HepG2 (cell line): ENCODE results near the gene KIAA1755. TPM values are rescaled to one million over a fixed set of nuclear protein-coding genes. Genes with fewer than 3 reads are reported as not detected.
A peak's percentile ranks its signal among the peaks of the same experiment; 100 is the strongest.

Source experiments
- CCAR2 ChIP-seq: fragments of 200-400 bp; formaldehyde crosslinking; optimal IDR thresholded peaks from 2 replicates; pipeline ENCODE3; 2018; ENCODE audit warnings: low read depth, mild to moderate bottlenecking, low read length, moderate library complexity
- FIP1L1 ChIP-seq: fragments of 200-400 bp; formaldehyde crosslinking; IDR thresholded peaks from 2 replicates; pipeline ENCODE4 v1.6.1; 2018; ENCODE audit warnings: low read depth, mild to moderate bottlenecking, low read length, moderate library complexity, borderline replicate concordance; ENCODE audit not compliant: insufficient read depth
- FOSL2 ChIP-seq: sonication (generic); formaldehyde crosslinking; IDR thresholded peaks from 2 replicates; pipeline ENCODE4 v1.4.0; 2020; ENCODE audit warnings: missing genetic modification reagents
- KDM5A ChIP-seq: fragments of 200-600 bp; sonication (generic); IDR thresholded peaks from 2 replicates; pipeline ENCODE4 v1.7.0; 2018; ENCODE audit warnings: antibody characterized with exemption, mild to moderate bottlenecking, low read length, borderline replicate concordance
- RFX1 ChIP-seq: fragments of 450-650 bp; IDR thresholded peaks from 2 replicates; pipeline ENCODE4 v1.6.1; 2017
- SMC3 ChIP-seq: IDR thresholded peaks from 2 replicates; pipeline ENCODE4 v1.6.1; 2011; ENCODE audit warnings: low read length, improper control_type of control experiment
- ZNF101 ChIP-seq: sonication (generic); formaldehyde crosslinking; IDR thresholded peaks from 2 replicates; pipeline ENCODE4 v1.4.0; 2020; ENCODE audit warnings: mild to moderate bottlenecking, low read depth, missing genetic modification reagents, borderline replicate concordance
- ZNF20 ChIP-seq: sonication (generic); formaldehyde crosslinking; IDR thresholded peaks from 2 replicates; pipeline ENCODE4 v1.4.0; 2020; ENCODE audit warnings: mild to moderate bottlenecking, moderate library complexity, missing genetic modification reagents
- ZNF333 ChIP-seq: sonication (generic); formaldehyde crosslinking; IDR thresholded peaks from 2 replicates; pipeline ENCODE4 v1.4.0; 2020; ENCODE audit warnings: mild to moderate bottlenecking, missing genetic modification reagents, borderline replicate concordance
- ZNF550 ChIP-seq: sonication (generic); formaldehyde crosslinking; IDR thresholded peaks from 2 replicates; pipeline ENCODE4 v1.4.0; 2020; ENCODE audit warnings: mild to moderate bottlenecking, missing genetic modification reagents, borderline replicate concordance
- ZNF563 ChIP-seq: sonication (generic); formaldehyde crosslinking; IDR thresholded peaks from 2 replicates; pipeline ENCODE4 v1.8.0; 2022; ENCODE audit warnings: mild to moderate bottlenecking, moderate library complexity, missing genetic modification reagents
- ZNF720 ChIP-seq: sonication (generic); formaldehyde crosslinking; IDR thresholded peaks from 2 replicates; pipeline ENCODE4 v1.4.0; 2020; ENCODE audit warnings: missing genetic modification reagents
- ZSCAN30 ChIP-seq: sonication (generic); formaldehyde crosslinking; IDR thresholded peaks from 2 replicates; pipeline ENCODE4 v1.5.0; 2020; ENCODE audit warnings: mild to moderate bottlenecking, missing genetic modification reagents
- polyA plus RNA-seq, 8 experiments: library from polyadenylated mRNA; depleted of rRNA in 3 of 8; stranded (reverse) in 7 of 8; unstranded in 1 of 8; fragments of >200 nt; fragmentation: Illumina TruSeq in 4 of 8; extraction: Trizol in 4 of 8; gene quantifications; 2 replicates each; pipeline versions ENCODE4 v1.2.1 to v1.2.3, GENCODE V29; 2011 to 2016; ENCODE audit warnings: low read depth in 4 of 8, missing spikeins in 1 of 8, mixed read lengths in 1 of 8; ENCODE audit not compliant: insufficient read depth in 1 of 8
- total RNA-seq, 5 experiments: library from RNA; depleted of rRNA; stranded (reverse); fragments of >200 nt; fragmentation: Illumina TruSeq; extraction: Trizol; gene quantifications; 2 replicates each; pipeline ENCODE4 v1.2.3, GENCODE V29; 2016; ENCODE audit warnings: low read depth in 1 of 5
- TF ChIP-seq, protein P1 (sequence below): sonication (generic); formaldehyde crosslinking; IDR thresholded peaks from 2 replicates; pipeline ENCODE4 v1.8.1; 2023; ENCODE audit warnings: mild to moderate bottlenecking, moderate library complexity, missing genetic modification reagents
- TF ChIP-seq, protein P2 (sequence below): sonication (generic); formaldehyde crosslinking; IDR thresholded peaks from 2 replicates; pipeline ENCODE4 v1.5.1; 2020; ENCODE audit warnings: mild to moderate bottlenecking, missing genetic modification reagents, moderate library complexity
- TF ChIP-seq, protein P3 (sequence below): sonication (generic); formaldehyde crosslinking; IDR thresholded peaks from 2 replicates; pipeline ENCODE4 v1.8.0; 2022; ENCODE audit warnings: missing genetic modification reagents, mild to moderate bottlenecking, inconsistent platforms, borderline replicate concordance
- TF ChIP-seq, protein P4 (sequence below): sonication (generic); formaldehyde crosslinking; IDR thresholded peaks from 2 replicates; pipeline ENCODE4 v1.4.0; 2020; ENCODE audit warnings: missing genetic modification reagents
- TF ChIP-seq, protein P5 (sequence below): sonication (generic); formaldehyde crosslinking; IDR thresholded peaks from 2 replicates; pipeline ENCODE4 v1.4.0; 2020; ENCODE audit warnings: missing genetic modification reagents, borderline replicate concordance

Gene KIAA1755
- total and polyA plus RNA-seq, 2 of the 13 experiments (the other 11 are each of a cell fraction or from before 2014, with no cell fraction given), result 0.04 TPM; not detected in 1

DNA sequence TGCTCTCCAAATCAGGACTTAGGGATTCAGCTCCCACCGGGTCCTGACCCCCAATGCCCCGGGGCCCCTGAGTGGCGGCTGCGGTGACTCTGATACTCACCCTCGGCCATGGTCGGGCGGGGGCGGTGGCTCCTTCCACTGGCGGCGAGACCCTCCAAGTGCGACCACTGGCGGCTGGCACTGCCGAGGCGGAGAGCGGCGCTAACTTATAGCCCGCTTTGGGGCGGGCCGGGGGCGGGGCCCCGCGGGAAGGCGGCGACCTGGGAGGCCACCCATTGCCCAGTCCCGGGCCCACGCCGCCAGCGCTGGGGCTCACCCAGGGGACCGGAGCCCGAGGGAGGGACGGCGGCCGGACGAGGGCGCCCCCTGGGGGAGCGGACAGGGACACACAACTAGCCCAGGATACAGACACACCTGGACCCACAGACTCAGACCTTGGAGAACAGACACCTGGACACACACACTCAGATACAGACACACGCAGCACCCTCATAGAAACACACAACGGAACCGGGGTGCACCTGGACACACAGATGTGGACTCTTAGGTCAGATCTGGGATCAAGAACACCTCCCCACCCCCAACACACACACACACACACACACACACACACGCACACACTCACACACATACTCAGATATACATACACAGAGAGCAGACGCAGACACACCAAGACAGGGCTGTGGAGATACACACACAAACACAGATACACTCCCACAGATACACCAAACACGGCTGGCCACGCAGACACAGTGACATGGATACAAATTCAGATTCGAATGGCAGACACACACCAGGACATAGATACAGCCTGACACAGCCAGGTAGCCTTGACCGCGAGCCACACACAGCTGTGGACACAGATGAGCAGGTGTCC is 95.2 kb downstream of the KIAA1755 start, which contains the start of gene TGM2 (continued):
- TF ChIP-seq, protein P1, sequence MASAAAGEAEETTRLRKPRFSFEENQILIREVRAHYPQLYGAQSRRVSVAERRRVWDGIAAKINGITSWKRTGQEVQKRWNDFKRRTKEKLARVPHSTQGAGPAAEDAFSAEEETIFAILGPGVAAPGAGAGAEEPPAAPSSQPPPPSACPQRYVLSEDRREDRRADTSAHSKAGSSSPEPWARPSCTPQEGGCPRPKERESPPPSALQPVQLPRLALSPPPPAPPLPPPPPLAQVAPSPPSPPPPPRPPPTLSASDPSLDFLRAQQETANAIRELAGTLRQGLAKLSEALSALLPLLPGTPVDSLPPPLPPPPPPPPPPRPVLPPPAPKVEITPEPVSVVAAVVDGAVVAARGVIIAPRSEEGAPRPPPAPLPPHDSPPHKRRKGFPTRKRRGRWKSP (CRISPR knock-in tag), result peak; percentile 97
- TF ChIP-seq, protein P2, sequence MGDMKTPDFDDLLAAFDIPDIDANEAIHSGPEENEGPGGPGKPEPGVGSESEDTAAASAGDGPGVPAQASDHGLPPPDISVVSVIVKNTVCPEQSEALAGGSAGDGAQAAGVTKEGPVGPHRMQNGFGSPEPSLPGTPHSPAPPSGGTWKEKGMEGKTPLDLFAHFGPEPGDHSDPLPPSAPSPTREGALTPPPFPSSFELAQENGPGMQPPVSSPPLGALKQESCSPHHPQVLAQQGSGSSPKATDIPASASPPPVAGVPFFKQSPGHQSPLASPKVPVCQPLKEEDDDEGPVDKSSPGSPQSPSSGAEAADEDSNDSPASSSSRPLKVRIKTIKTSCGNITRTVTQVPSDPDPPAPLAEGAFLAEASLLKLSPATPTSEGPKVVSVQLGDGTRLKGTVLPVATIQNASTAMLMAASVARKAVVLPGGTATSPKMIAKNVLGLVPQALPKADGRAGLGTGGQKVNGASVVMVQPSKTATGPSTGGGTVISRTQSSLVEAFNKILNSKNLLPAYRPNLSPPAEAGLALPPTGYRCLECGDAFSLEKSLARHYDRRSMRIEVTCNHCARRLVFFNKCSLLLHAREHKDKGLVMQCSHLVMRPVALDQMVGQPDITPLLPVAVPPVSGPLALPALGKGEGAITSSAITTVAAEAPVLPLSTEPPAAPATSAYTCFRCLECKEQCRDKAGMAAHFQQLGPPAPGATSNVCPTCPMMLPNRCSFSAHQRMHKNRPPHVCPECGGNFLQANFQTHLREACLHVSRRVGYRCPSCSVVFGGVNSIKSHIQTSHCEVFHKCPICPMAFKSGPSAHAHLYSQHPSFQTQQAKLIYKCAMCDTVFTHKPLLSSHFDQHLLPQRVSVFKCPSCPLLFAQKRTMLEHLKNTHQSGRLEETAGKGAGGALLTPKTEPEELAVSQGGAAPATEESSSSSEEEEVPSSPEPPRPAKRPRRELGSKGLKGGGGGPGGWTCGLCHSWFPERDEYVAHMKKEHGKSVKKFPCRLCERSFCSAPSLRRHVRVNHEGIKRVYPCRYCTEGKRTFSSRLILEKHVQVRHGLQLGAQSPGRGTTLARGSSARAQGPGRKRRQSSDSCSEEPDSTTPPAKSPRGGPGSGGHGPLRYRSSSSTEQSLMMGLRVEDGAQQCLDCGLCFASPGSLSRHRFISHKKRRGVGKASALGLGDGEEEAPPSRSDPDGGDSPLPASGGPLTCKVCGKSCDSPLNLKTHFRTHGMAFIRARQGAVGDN (CRISPR knock-in tag), result peak; percentile 92
- TF ChIP-seq KDM5A, result no peak
- peak; percentile 61 for TF ChIP-seq FOSL2 (CRISPR knock-in tag)
- TF ChIP-seq ZNF101, result peak; percentile 79; the same call in 1 of the 2 replicates
- no peak for TF ChIP-seq ZNF20 (CRISPR knock-in tag)
- TF ChIP-seq ZNF563 (CRISPR knock-in tag), result peak; percentile 91
- TF ChIP-seq, protein P3, sequence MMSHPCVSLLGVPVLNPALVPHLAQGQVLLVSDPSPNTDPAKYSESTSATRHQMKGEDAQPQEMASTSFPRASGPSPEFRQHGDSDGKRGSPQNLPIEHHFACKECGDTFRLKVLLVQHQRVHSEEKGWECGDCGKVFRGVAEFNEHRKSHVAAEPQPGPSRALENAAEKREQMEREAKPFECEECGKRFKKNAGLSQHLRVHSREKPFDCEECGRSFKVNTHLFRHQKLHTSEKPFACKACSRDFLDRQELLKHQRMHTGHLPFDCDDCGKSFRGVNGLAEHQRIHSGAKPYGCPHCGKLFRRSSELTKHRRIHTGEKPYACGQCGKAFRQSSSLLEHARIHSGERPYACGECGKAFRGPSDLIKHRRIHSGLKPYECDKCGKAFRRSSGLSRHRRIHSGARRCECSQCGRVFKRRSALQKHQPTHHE (CRISPR knock-in tag), result 0 out of 2 replicates have a peak, but pooled peaks have one; percentile 69
- 0 out of 2 replicates have a peak, but pooled peaks have one; percentile 49 for TF ChIP-seq ZNF720 (CRISPR knock-in tag)
- TF ChIP-seq CCAR2, result no peak
- peak; percentile 95; the same call in 1 of the 2 replicates for TF ChIP-seq ZNF333 (CRISPR knock-in tag)
- TF ChIP-seq SMC3, result peak; percentile 81
- no peak for TF ChIP-seq RFX1
- TF ChIP-seq ZNF550 (CRISPR knock-in tag), result peak; percentile 93; the same call in 1 of the 2 replicates
- TF ChIP-seq ZSCAN30 (CRISPR knock-in tag), result no peak
- TF ChIP-seq, protein P4, sequence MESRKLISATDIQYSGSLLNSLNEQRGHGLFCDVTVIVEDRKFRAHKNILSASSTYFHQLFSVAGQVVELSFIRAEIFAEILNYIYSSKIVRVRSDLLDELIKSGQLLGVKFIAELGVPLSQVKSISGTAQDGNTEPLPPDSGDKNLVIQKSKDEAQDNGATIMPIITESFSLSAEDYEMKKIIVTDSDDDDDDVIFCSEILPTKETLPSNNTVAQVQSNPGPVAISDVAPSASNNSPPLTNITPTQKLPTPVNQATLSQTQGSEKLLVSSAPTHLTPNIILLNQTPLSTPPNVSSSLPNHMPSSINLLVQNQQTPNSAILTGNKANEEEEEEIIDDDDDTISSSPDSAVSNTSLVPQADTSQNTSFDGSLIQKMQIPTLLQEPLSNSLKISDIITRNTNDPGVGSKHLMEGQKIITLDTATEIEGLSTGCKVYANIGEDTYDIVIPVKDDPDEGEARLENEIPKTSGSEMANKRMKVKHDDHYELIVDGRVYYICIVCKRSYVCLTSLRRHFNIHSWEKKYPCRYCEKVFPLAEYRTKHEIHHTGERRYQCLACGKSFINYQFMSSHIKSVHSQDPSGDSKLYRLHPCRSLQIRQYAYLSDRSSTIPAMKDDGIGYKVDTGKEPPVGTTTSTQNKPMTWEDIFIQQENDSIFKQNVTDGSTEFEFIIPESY (CRISPR knock-in tag), result peak; percentile 55; the same call in 1 of the 2 replicates
- TF ChIP-seq FIP1L1, result no peak
- TF ChIP-seq, protein P5, sequence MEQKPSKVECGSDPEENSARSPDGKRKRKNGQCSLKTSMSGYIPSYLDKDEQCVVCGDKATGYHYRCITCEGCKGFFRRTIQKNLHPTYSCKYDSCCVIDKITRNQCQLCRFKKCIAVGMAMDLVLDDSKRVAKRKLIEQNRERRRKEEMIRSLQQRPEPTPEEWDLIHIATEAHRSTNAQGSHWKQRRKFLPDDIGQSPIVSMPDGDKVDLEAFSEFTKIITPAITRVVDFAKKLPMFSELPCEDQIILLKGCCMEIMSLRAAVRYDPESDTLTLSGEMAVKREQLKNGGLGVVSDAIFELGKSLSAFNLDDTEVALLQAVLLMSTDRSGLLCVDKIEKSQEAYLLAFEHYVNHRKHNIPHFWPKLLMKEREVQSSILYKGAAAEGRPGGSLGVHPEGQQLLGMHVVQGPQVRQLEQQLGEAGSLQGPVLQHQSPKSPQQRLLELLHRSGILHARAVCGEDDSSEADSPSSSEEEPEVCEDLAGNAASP (CRISPR knock-in tag), result peak; percentile 65; the same call in 1 of the 2 replicates
